ENCODE data around the gene THBS4. TPM values are rescaled to one million over a fixed set of nuclear protein-coding genes. Genes with fewer than 3 reads are reported as not detected.
A peak's percentile ranks its signal among the peaks of the same experiment; 100 is the strongest.

The THBS4 gene
- total and polyA plus RNA-seq, 2 experiments from 2014 or later: 0.43 to 0.70 TPM

DNA sequence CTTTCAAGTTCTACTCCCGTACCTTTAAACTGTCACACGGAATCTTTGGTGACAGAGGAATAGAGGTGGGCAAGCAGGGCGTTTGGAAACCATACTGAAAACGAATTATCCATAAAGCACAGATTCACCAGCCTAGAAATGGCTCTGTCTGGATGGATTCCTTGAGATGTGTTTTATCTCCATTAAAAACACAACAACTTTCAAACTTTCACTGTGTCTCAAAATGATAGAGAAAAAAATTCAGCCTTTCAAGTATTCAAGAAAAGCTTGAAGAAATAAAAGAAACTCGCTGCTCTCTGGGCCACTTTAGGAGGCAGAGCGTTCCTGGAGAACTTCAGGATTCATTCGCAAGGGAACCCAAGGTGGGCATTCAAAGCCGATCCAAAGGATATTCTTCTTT, 589 bp upstream of the THBS4 start:
- in situ Hi-C loops (cut with MboI): no loop called here
- no peaks in the 10 kb centered on the region for H3K79me2 ChIP-seq (ENCODE audit: insufficient read depth)
- no peak overlapping the region for H3K4me3 ChIP-seq
- DNase-seq: no peak
- no peaks in the 10 kb centered on the region for H3K9me3 ChIP-seq (ENCODE audit: low read depth)
- no peaks in the 10 kb centered on the region for H3K36me3 ChIP-seq (ENCODE audit: low read depth)
- WGBS, 2 experiments (ENCODE audit: low coverage in 1 of 2, low lambda C conversion rate in 2 of 2, missing lambda C conversion rate in 2 of 2): 47 to 52% methylated on average over 8 of the region's 8 CpGs
- no peaks in the 10 kb centered on the region for H3F3A ChIP-seq (ENCODE audit: insufficient read depth)
- no peaks in the 10 kb centered on the region for H4K20me1 ChIP-seq (ENCODE audit: insufficient read depth)
- peaks cover 64% of the 10 kb centered on the region for H3K27me3 ChIP-seq (replicated peaks; ENCODE audit: insufficient read depth)
- H2AFZ ChIP-seq: no peak overlapping the region
- H3K4me1 ChIP-seq (ENCODE audit: insufficient read depth): no peaks in the 10 kb centered on the region
- H3K27ac ChIP-seq: no peak overlapping the region
- no peak overlapping the region for H3K9ac ChIP-seq
- TF ChIP-seq EZH2phosphoT487 (IDR thresholded peaks at IDR 0.05; ENCODE audit: insufficient read depth, low read depth): no peak
- TF ChIP-seq EZH2 (IDR thresholded peaks at IDR 0.05; ENCODE audit: insufficient read depth, poor library complexity, severe bottlenecking): peak; percentile 80
- H3K4me2 ChIP-seq (ENCODE audit: unreplicated experiment): no peak overlapping the region
- H3K9me2 ChIP-seq (ENCODE audit: insufficient read depth): no peaks in the 10 kb centered on the region

DNA sequence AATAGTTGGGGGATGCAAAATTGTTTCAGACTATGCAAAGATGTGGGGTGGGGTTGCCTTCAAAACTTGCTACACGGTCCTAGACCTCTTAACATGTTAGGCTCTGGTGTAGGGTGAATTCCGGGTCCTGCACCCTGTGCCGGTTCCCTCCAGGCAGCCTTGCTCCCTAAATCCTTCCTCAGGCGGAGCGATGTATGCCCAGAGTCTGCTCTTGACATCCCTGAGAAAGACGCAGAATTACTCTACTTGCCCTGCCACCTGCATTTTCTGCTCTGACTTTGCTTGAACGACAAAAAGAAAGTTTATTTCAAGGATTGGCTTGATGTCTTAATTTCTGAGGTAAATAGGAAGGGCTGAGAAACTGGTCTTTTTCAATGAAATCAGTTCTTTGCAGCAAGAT, 691 bp downstream of the THBS4 start:
- in situ Hi-C loops (cut with MboI): no loop called here
- no peak overlapping the region for H3K4me2 ChIP-seq (ENCODE audit: unreplicated experiment)

GRCh38 chr5:80036615-80037014, 1.5 kb downstream of the THBS4 start:
- Histone ChIP-seq H3K4me3 (no peak overlapping the region), H3K4me1 (ENCODE audit: insufficient read depth) (no peaks in the 10 kb centered on the region), H3K9me3 (ENCODE audit: low read depth) (no peaks in the 10 kb centered on the region), H3K9ac (no peak overlapping the region), H4K20me1 (ENCODE audit: insufficient read depth) (no peaks in the 10 kb centered on the region), H3K79me2 (ENCODE audit: insufficient read depth) (no peaks in the 10 kb centered on the region), H3K27ac (no peak overlapping the region), H3K9me2 (ENCODE audit: insufficient read depth) (no peaks in the 10 kb centered on the region), H3K36me3 (ENCODE audit: low read depth) (no peaks in the 10 kb centered on the region), H3K27me3 (replicated peaks; ENCODE audit: insufficient read depth) (peaks cover 70% of the 10 kb centered on the region), H3F3A (ENCODE audit: insufficient read depth) (no peaks in the 10 kb centered on the region), H2AFZ (no peak overlapping the region), H3K4me2 (ENCODE audit: unreplicated experiment) (no peak overlapping the region)
- DNase-seq: no peak
- in situ Hi-C loops (cut with MboI): no loop called here
- 66 to 69% methylated on average over 5 of the region's 5 CpGs for WGBS, 2 experiments (ENCODE audit: low coverage in 1 of 2, low lambda C conversion rate in 2 of 2, missing lambda C conversion rate in 2 of 2)
- no peak for TF ChIP-seq EZH2phosphoT487 (IDR thresholded peaks at IDR 0.05; ENCODE audit: insufficient read depth, low read depth)
- no peak for TF ChIP-seq EZH2 (IDR thresholded peaks at IDR 0.05; ENCODE audit: insufficient read depth, poor library complexity, severe bottlenecking)

More for the DNA sequence above, 691 bp downstream of the THBS4 start:
- Histone ChIP-seq H3K27me3 (replicated peaks; ENCODE audit: insufficient read depth) (peaks cover 70% of the 10 kb centered on the region), H3F3A (ENCODE audit: insufficient read depth) (no peaks in the 10 kb centered on the region), H3K4me1 (ENCODE audit: insufficient read depth) (no peaks in the 10 kb centered on the region), H3K79me2 (ENCODE audit: insufficient read depth) (no peaks in the 10 kb centered on the region), H2AFZ (no peak overlapping the region), H3K36me3 (ENCODE audit: low read depth) (no peaks in the 10 kb centered on the region), H3K4me3 (no peak overlapping the region), H3K9ac (no peak overlapping the region), H3K9me2 (ENCODE audit: insufficient read depth) (no peaks in the 10 kb centered on the region), H4K20me1 (ENCODE audit: insufficient read depth) (no peaks in the 10 kb centered on the region), H3K27ac (no peak overlapping the region), H3K9me3 (ENCODE audit: low read depth) (no peaks in the 10 kb centered on the region)
- no peak for DNase-seq
- WGBS, 2 experiments (ENCODE audit: low coverage in 1 of 2, low lambda C conversion rate in 2 of 2, missing lambda C conversion rate in 2 of 2): 49 to 55% methylated on average over 7 of the region's 7 CpGs
- TF ChIP-seq EZH2 (IDR thresholded peaks at IDR 0.05; ENCODE audit: insufficient read depth, poor library complexity, severe bottlenecking) (peak; percentile 54), EZH2phosphoT487 (IDR thresholded peaks at IDR 0.05; ENCODE audit: insufficient read depth, low read depth) (peak; percentile 7; the same call in 1 of the 2 replicates)

GRCh38 chr5:80037366-80037765, 2.2 kb downstream of the THBS4 start:
- H3K27me3 ChIP-seq (replicated peaks; ENCODE audit: insufficient read depth): peaks cover 70% of the 10 kb centered on the region
- H3K36me3 ChIP-seq (ENCODE audit: low read depth): no peaks in the 10 kb centered on the region
- no peak for DNase-seq
- in situ Hi-C loops (cut with MboI): no loop called here
- H3K4me2 ChIP-seq (ENCODE audit: unreplicated experiment): no peak overlapping the region
- no peak overlapping the region for H3K27ac ChIP-seq
- TF ChIP-seq EZH2 (IDR thresholded peaks at IDR 0.05; ENCODE audit: insufficient read depth, poor library complexity, severe bottlenecking) (no peak), EZH2phosphoT487 (IDR thresholded peaks at IDR 0.05; ENCODE audit: insufficient read depth, low read depth) (no peak)
- H3K4me1 ChIP-seq (ENCODE audit: insufficient read depth): no peaks in the 10 kb centered on the region
- H3K9me3 ChIP-seq (ENCODE audit: low read depth): no peaks in the 10 kb centered on the region
- no peaks in the 10 kb centered on the region for H3K9me2 ChIP-seq (ENCODE audit: insufficient read depth)
- H3F3A ChIP-seq (ENCODE audit: insufficient read depth): no peaks in the 10 kb centered on the region
- no peaks in the 10 kb centered on the region for H4K20me1 ChIP-seq (ENCODE audit: insufficient read depth)
- H3K4me3 ChIP-seq: no peak overlapping the region
- no peak overlapping the region for H3K9ac ChIP-seq
- WGBS, 2 experiments (ENCODE audit: low coverage in 1 of 2, low lambda C conversion rate in 2 of 2, missing lambda C conversion rate in 2 of 2): 72 to 75% methylated on average over 5 of the region's 5 CpGs
- H3K79me2 ChIP-seq (ENCODE audit: insufficient read depth): no peaks in the 10 kb centered on the region
- no peak overlapping the region for H2AFZ ChIP-seq

- in situ Hi-C loops (cut with MboI): no loop called here
- no peaks in the 10 kb centered on the region for H3K36me3 ChIP-seq (ENCODE audit: low read depth)
- H3K27ac ChIP-seq: no peak overlapping the region
- H3K27me3 ChIP-seq (replicated peaks; ENCODE audit: insufficient read depth): peaks cover 54% of the 10 kb centered on the region
- no peak overlapping the region for H3K9ac ChIP-seq
- no peak overlapping the region for H3K4me2 ChIP-seq (ENCODE audit: unreplicated experiment)
- no peaks in the 10 kb centered on the region for H3F3A ChIP-seq (ENCODE audit: insufficient read depth)
- H4K20me1 ChIP-seq (ENCODE audit: insufficient read depth): no peaks in the 10 kb centered on the region
- H3K4me1 ChIP-seq (ENCODE audit: insufficient read depth): no peaks in the 10 kb centered on the region
- H3K9me3 ChIP-seq (ENCODE audit: low read depth): no peaks in the 10 kb centered on the region
- no peak overlapping the region for H3K4me3 ChIP-seq
- no peak for DNase-seq
- no peak for TF ChIP-seq EZH2phosphoT487 (IDR thresholded peaks at IDR 0.05; ENCODE audit: insufficient read depth, low read depth)
- TF ChIP-seq EZH2 (IDR thresholded peaks at IDR 0.05; ENCODE audit: insufficient read depth, poor library complexity, severe bottlenecking): no peak
- WGBS, 2 experiments (ENCODE audit: low coverage in 1 of 2, low lambda C conversion rate in 2 of 2, missing lambda C conversion rate in 2 of 2): 24 to 37% methylated on average over 2 of the region's 2 CpGs
- no peaks in the 10 kb centered on the region for H3K9me2 ChIP-seq (ENCODE audit: insufficient read depth)
- no peaks in the 10 kb centered on the region for H3K79me2 ChIP-seq (ENCODE audit: insufficient read depth)
- H2AFZ ChIP-seq: no peak overlapping the region
These were observed 4.5 kb downstream of the THBS4 start for GRCh38 chr5:80039650-80040049.
